ENCODE results near the gene CCR9.

DNA sequence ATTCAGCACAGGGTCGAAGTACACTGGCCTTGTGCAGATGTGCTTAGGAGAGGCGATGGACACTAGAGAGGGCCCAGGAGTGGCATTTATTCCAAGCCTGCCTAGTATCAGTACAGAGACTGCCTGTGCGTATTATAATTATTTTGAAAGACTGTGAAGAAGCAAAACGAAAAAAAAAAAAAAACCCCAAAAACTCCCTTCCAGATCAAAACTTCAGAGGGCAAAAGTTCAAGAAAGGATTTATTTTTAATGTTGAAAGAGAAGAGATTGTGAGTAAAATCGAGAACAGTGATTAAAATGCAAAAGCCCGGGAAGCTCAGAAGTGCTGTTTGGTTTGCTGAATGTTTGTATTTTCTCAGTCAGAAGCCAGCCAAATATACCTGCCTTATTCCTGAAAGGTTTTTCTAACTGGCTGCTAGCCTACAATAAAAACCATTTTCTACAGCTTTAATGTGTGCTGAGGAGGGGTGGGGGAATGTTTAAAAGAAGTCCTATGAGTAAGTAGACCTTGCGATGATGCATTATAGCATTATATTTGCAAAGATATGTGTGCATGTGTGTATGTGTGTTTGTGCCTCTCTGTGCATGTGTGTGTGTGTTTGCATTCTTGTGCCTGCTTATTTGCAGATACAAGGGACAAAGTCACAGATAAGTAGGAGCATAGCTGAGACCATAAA is 25.2 kb upstream of the CCR9 start:
- TF ChIP-seq POLR2A (IDR thresholded peaks at IDR 0.05) (no peak), EP300 (IDR thresholded peaks at IDR 0.05) (no peak)
- TF ChIP-seq, protein P1, sequence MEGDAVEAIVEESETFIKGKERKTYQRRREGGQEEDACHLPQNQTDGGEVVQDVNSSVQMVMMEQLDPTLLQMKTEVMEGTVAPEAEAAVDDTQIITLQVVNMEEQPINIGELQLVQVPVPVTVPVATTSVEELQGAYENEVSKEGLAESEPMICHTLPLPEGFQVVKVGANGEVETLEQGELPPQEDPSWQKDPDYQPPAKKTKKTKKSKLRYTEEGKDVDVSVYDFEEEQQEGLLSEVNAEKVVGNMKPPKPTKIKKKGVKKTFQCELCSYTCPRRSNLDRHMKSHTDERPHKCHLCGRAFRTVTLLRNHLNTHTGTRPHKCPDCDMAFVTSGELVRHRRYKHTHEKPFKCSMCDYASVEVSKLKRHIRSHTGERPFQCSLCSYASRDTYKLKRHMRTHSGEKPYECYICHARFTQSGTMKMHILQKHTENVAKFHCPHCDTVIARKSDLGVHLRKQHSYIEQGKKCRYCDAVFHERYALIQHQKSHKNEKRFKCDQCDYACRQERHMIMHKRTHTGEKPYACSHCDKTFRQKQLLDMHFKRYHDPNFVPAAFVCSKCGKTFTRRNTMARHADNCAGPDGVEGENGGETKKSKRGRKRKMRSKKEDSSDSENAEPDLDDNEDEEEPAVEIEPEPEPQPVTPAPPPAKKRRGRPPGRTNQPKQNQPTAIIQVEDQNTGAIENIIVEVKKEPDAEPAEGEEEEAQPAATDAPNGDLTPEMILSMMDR (IDR thresholded peaks at IDR 0.05): no peak

Measured in stomach (tissue), 4 donors.